IgD-negative memory B cell (primary cell): ENCODE measurements around the gene ABCC2. TPM values are rescaled to one million over a fixed set of nuclear protein-coding genes. Genes with fewer than 3 reads are reported as not detected.
A peak's percentile ranks its signal among the peaks of the same experiment; 100 is the strongest.
"Not testable (repeated sequence)": the region's sequence is repeated elsewhere in the genome, so short reads cannot be mapped to it uniquely, and the experiment has no call there.

Experiments
- H3K27ac Mint-ChIP-seq, 3 donors: one replicate each; pipeline ENCODE4 v1.8.0; 2020 to 2022; ENCODE audit warnings: mild to moderate bottlenecking in 3 of 3, mixed read lengths in 3 of 3, moderate library complexity in 1 of 3
- H3K27me3 Mint-ChIP-seq: one replicate; pipeline ENCODE4 v1.8.0; 2021; ENCODE audit warnings: mixed read lengths
- H3K36me3 Mint-ChIP-seq: one replicate; pipeline ENCODE4 v1.8.0; 2020; ENCODE audit warnings: mild to moderate bottlenecking, mixed read lengths
- H3K4me1 Mint-ChIP-seq, 3 donors: one replicate each; pipeline ENCODE4 v1.8.0; 2020 to 2022; ENCODE audit warnings: mixed read lengths in 3 of 3, mild to moderate bottlenecking in 1 of 3
- H3K4me3 Mint-ChIP-seq, 4 donors: one replicate each; pipeline ENCODE4 v1.8.0; 2020 to 2022; ENCODE audit warnings: mild to moderate bottlenecking in 4 of 4, mixed read lengths in 4 of 4, moderate library complexity in 3 of 4
- H3K9me3 Mint-ChIP-seq, 3 donors: one replicate each; pipeline ENCODE4 v1.8.0; 2020 to 2021; ENCODE audit warnings: mixed read lengths in 3 of 3, mild to moderate bottlenecking in 1 of 3
- polyA plus RNA-seq: library from polyadenylated mRNA; unstranded; fragments of 300-500 nt; fragmentation: Illumina TruSeq; gene quantifications from one replicate; pipeline ENCODE4 v1.2.3, GENCODE V29; 2021

ABCC2 gene
- polyA plus RNA-seq, 1 donor from 2014 or later: 0.33 TPM

DNA sequence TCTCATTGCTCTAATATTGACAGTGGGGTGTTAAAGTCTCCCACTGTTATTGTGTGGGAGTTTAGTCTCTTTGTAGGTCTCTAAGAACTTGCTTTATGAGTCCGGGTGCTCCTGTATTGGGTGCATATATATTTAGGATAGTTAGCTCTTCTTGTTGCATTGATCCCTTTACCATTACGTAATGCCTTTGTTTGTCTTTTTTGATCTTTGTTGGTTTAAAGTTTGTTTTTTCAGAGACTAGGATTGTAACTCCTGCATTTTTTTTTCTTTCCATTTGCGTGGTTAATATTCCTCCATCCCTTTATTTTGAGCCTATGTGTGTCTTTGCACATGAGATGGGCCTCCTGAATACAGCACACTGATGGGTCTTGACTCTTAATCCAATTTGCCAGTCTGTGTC, 84.8 kb downstream of the ABCC2 start:
- peak overlapping the region in 1 of 4 donors; percentile 59 for H3K4me3 Mint-ChIP-seq
- not testable (repeated sequence) for H3K27ac Mint-ChIP-seq, H3K36me3 Mint-ChIP-seq, H3K4me1 Mint-ChIP-seq
- H3K27me3 Mint-ChIP-seq: peaks cover 36% of the 10 kb centered on the region
- peaks cover 0 to 11% (median 9%) of the 10 kb centered on the region in 3 donors for H3K9me3 Mint-ChIP-seq

DNA sequence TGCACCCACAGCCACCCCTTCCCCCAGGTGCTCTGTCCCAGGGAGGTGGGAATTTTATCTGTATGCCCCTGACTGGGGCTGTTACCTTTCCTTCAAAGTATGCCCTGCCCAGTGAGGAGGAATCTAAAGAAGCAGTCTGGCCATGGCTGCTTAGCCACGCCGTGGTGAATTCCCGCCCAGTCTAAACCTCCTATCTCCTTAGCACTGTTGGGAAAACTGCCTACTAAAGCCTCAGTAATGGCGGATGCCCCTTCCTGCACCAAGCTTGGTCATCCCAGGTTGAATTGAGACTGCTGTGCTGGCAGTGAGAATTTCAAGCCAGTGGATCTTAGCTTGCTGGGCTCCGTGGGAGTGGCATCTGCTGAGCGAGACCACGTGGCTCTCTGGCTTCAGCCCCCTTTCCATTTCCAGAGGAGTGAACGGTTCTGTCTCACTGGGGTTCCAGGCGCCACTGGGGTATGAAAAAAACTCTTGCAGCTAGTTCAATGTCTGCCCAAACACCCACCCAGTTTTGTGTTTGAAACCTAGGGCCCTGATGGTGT, 87.2 kb downstream of the ABCC2 start:
- peaks cover 0 to 2% (median 2%) of the 10 kb centered on the region in 3 donors for H3K4me1 Mint-ChIP-seq
- no peak overlapping the region for H3K4me3 Mint-ChIP-seq
- peaks cover 3% of the 10 kb centered on the region for H3K36me3 Mint-ChIP-seq
- H3K27me3 Mint-ChIP-seq: peaks cover 31% of the 10 kb centered on the region
- peaks cover 0 to 11% (median 9%) of the 10 kb centered on the region in 3 donors for H3K9me3 Mint-ChIP-seq
- H3K27ac Mint-ChIP-seq: no peak overlapping the region

DNA sequence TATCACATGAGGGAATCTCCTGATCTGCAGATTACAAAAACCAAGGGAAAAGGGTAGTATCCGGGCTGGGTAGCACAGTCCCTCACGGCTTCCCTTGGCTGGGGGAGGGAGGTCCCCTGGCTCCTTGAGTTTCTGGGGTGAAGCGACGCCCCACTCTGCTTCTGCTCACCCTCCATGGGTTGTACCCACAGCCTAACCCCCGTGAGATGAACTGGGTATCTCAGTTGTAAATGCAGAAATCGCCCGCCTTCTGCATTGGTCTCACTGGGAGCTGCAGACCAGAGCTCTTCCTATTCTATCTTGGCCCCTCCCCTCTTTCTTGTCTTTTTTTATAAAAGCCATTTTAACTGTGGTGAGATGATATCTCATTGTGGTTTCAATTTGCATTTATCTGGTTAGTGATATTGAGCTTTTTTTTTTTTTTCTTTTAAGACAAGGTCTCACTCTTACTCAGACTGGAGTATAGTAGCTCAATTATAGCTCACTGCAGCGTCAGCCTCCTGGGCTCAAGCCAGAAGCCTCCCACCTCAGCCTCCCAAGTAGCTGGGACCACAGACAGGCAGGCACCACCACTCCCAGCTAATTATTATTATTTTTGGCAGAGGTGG, 87.8 kb downstream of the ABCC2 start:
- H3K27ac Mint-ChIP-seq: no peak overlapping the region
- peaks cover 31% of the 10 kb centered on the region for H3K27me3 Mint-ChIP-seq
- H3K4me1 Mint-ChIP-seq: peaks cover 0 to 2% (median 2%) of the 10 kb centered on the region in 3 donors
- H3K9me3 Mint-ChIP-seq: peaks cover 0 to 11% (median 9%) of the 10 kb centered on the region in 3 donors
- peaks cover 4% of the 10 kb centered on the region for H3K36me3 Mint-ChIP-seq
- peak overlapping the region in 1 of 4 donors; percentile 29 for H3K4me3 Mint-ChIP-seq

DNA sequence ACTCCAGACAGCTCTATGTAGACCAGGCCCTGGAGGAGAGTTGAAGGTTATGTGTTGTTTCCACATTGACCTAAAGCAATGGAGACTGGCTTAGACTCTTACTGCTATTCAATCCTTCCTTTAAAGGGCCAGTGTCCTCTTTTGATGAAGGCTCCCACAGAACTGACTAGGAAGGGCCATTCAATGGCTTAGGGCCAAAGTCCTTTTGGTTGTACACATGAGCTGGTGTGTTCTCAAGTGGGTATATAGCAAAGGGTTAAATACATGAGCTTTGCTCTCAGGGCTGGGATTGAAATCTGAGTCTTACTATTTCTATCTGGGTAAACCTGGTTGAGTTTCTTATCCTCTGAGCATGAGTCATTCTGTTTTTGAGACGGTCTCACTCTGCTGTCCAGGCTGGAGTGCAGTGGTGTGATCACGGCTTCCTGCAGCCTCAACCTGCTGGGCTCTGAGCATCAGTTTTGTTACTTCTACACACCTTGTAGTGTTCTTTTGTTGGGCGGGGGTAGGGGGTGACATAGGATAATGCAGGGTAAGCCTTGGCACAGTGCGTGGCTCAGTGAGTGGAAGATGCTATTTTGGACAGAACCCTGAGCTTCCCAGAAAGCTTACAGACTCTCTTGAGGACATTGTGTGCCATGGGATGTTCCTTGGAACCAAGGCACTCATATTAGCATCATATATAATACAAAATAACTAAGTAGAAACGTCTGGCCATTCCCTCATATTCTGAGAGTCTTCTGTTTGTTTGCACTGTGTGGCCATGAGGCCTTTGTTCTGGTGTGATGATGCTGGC, 90.1 kb downstream of the ABCC2 start:
- Mint-ChIP-seq H3K4me3 (no peak overlapping the region), H3K27ac (no peak overlapping the region), H3K27me3 (peaks cover 19% of the 10 kb centered on the region)

DNA sequence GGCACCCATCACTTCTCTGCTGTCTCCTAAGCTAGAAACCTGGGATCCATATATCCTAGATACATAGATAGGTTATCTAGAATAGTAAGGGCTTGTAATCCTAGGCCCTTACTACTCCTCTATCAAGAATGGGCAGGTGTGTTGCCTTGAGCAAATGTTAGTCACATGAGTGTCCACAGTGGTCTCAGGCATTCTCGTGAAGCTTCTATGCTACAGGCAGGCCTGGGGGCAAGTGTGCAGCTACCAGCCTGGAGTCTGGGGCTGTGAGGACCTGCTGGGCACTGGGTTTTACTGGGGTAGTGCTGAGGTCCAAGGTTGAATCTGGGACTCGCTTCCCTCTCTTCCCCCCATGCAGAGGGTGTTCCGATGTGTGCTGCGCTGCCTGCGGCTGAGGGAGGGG, 91.4 kb downstream of the ABCC2 start:
- Mint-ChIP-seq H3K36me3 (peaks cover 13% of the 10 kb centered on the region), H3K9me3 (peaks cover 0 to 2% (median 0%) of the 10 kb centered on the region in 3 donors), H3K27ac (no peak overlapping the region), H3K4me1 (peaks cover 0 to 2% (median 2%) of the 10 kb centered on the region in 3 donors), H3K27me3 (peaks cover 15% of the 10 kb centered on the region), H3K4me3 (no peak overlapping the region)

More for the DNA sequence above, 90.1 kb downstream of the ABCC2 start:
- peaks cover 0 to 7% (median 0%) of the 10 kb centered on the region in 3 donors for H3K9me3 Mint-ChIP-seq
- peaks cover 14% of the 10 kb centered on the region for H3K36me3 Mint-ChIP-seq
- peaks cover 0 to 2% (median 2%) of the 10 kb centered on the region in 3 donors for H3K4me1 Mint-ChIP-seq

DNA sequence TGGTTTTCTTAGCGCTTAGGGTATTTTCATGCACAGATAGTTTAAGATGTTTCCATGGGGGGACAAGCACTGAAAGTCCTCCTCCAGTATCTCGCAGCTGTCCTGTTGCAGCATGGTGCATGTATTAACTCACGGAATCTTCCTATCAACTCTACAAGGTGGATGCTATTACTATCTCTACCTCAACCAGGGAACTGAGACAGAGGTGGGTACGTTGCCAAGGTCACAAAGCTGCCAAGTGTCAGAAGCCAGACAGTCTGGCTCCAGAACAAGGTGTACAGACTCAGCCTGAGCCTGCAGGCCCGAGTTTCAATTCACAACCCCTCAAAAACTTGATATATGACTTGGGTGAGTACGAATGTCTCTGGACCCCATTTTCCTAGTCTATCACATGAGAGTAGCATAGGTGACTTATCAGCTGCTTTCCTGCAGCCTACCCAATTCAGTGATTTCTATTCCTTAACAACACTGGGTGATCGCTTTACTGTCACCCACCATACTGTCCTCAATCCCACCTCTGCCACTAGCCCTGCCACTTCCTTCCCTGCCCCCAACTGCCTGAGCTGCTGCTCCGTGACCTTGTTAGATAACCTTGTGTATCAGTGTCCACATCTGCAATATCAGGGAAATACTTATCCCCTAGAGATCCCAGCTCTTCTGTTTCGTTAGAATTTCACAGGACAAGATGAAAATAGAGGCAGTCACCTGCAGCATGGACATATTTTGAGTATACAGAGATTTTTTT, 92.1 kb downstream of the ABCC2 start:
- no peak overlapping the region for H3K27ac Mint-ChIP-seq
- peaks cover 10% of the 10 kb centered on the region for H3K27me3 Mint-ChIP-seq

DNA sequence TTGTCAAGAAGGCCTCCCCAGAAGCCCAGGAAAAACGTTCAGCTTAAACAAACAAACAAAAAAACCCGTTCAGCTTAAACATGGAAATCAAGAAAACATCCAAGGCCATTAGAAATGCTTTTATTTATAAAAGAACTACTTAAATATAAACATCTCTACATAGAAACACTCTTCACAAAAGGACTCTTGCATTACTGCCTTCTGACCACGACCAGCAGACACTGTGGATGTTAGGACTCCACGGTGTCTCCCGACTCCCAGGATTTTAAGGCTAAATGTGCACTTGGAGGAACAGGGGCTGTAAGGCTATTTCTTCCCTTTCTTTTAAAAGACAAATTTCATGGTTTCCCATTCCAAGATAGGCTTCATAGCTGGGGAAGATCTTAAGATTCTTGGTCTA, 93.0 kb downstream of the ABCC2 start:
- Mint-ChIP-seq H3K27ac (no peak overlapping the region), H3K9me3 (peaks cover 0 to 2% (median 0%) of the 10 kb centered on the region in 3 donors), H3K4me3 (no peak overlapping the region), H3K4me1 (peaks cover 0 to 2% (median 0%) of the 10 kb centered on the region in 3 donors), H3K27me3 (peaks cover 3% of the 10 kb centered on the region), H3K36me3 (peaks cover 22% of the 10 kb centered on the region)

More for the DNA sequence above, 92.1 kb downstream of the ABCC2 start:
- Mint-ChIP-seq H3K9me3 (peaks cover 0 to 2% (median 0%) of the 10 kb centered on the region in 3 donors), H3K4me3 (no peak overlapping the region), H3K36me3 (peaks cover 19% of the 10 kb centered on the region), H3K4me1 (peaks cover 0 to 2% (median 2%) of the 10 kb centered on the region in 3 donors)

DNA sequence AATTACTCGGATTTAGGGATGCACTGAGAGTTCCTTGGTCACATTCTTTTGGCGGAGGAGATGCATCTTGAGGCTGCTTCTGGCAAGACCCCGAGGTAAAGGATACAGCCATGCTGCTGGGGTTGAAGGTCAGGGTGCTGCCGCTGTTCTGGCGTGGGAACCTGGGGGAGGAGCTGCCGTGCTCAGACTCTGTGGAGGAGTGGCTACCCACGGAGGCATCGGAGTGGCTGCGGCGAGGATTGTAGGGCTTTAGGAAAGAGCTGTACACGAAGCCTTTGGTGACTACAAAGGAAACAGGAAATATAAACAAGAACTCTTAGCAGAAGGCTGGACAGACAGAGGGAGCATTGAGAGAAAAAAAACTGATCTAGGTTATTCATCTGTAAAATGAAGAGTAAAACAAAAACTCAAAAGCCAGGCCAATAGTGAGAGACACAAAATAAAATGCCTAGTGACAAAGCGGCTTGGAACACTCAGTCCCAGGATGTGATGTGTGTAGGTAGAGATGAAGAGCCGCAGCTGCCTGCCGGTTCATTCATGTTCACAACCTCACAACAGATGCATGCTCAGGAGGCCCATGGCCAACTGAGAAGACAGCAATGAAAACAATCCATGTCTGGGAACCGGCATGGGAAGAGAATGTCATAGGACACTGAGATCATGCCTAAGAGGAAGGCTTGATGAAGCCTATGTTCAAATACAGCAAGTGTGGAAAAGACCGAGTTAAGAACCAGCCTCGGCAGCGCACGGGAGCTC, 97.8 kb downstream of the ABCC2 start:
- no peak overlapping the region for H3K4me3 Mint-ChIP-seq
- H3K4me1 Mint-ChIP-seq: peaks cover 0 to 2% (median 0%) of the 10 kb centered on the region in 3 donors
- H3K9me3 Mint-ChIP-seq: no peaks in the 10 kb centered on the region
- no peaks in the 10 kb centered on the region for H3K27me3 Mint-ChIP-seq
- peaks cover 26% of the 10 kb centered on the region for H3K36me3 Mint-ChIP-seq
- no peak overlapping the region for H3K27ac Mint-ChIP-seq

DNA sequence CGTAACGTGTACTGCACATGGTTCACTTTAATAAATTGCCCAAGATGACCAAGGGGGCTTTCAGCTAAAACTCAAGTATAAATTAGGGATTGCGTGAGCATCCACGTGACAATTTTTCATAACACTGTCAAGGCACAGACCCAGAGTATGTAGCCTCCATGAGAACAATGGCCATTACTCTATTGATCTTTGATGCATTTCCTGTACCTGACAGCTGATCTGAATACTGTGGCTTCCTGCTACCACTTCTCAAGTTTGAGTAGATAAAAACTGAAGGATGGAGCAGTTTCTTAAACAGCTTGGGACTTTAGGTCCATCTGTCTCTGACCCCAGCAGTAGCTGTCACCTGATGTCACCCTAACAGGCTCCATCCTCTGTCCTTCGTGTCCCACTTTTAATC, 98.9 kb downstream of the ABCC2 start:
- Mint-ChIP-seq H3K4me3 (no peak overlapping the region), H3K27me3 (no peaks in the 10 kb centered on the region), H3K27ac (no peak overlapping the region), H3K4me1 (peaks cover 0 to 2% (median 0%) of the 10 kb centered on the region in 3 donors), H3K36me3 (peaks cover 23% of the 10 kb centered on the region), H3K9me3 (no peaks in the 10 kb centered on the region)

DNA sequence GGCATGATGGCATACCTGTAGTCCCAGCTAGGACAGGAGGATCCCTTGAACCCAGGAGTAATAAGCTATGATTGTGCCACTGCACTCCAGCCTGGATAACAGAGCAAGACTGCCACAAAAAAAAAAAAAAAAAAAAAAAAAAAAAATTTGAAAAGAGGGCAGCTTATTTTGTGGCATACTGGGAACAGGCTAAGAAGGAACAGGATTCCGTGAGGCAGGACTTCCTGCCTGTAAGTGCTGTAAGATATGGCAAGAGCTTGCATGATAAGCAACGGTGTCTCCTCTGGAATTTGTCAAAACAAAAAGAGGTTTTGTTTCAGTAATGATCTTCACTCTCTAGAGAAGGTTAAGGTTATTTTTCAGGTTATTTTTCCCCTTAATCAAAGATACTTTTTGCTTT, 101.1 kb downstream of the ABCC2 start:
- Mint-ChIP-seq H3K27me3 (no peaks in the 10 kb centered on the region), H3K36me3 (peaks cover 21% of the 10 kb centered on the region), H3K4me1 (peaks cover 0 to 2% (median 0%) of the 10 kb centered on the region in 3 donors), H3K4me3 (no peak overlapping the region), H3K27ac (no peak overlapping the region), H3K9me3 (no peaks in the 10 kb centered on the region)

DNA sequence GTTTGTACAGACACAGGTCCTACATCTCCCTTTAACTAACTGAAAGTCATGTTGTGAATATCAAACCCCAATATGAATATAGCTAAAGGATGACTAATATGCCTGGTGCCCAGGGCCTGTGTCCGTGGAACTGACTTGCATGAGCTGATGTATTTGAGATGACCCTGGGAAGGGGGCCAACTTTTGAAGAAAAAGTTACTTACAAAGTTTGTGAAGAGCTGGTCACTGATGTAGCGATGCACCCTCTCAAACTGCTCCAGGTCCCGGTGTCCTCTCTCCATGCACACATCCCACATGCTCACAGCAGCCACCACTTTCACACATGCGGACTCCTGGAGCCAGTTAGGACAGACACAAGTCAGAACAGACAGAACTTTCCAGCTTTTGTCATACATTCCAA, 106.2 kb downstream of the ABCC2 start:
- peaks cover 13% of the 10 kb centered on the region for H3K36me3 Mint-ChIP-seq
- H3K4me1 Mint-ChIP-seq: no peaks in the 10 kb centered on the region
- H3K4me3 Mint-ChIP-seq: no peak overlapping the region
- H3K9me3 Mint-ChIP-seq: no peaks in the 10 kb centered on the region
- no peak overlapping the region for H3K27ac Mint-ChIP-seq
- no peaks in the 10 kb centered on the region for H3K27me3 Mint-ChIP-seq

DNA sequence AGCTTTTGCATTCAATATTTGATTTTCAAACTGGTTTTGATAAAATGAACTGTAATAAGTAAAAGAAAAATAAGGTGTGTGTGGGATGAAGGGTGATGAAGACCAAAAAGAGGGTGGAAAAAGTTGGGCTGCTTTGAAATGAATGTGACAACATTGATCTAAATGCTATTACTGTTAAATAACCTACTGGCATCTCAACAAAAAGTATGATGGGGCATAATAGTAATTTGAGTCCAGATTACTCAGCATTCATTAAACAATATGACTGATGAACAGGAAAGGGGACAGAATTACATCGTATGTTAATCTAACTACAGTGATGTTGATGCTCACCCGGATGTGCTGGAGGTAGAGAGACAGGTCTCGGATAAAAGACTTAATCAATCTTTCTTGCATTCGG, 112.2 kb downstream of the ABCC2 start:
- Mint-ChIP-seq H3K27ac (peak overlapping the region in 1 of 3 donors; percentile 16), H3K4me1 (no peaks in the 10 kb centered on the region), H3K27me3 (no peaks in the 10 kb centered on the region), H3K36me3 (peaks cover 7% of the 10 kb centered on the region), H3K9me3 (no peaks in the 10 kb centered on the region), H3K4me3 (no peak overlapping the region)

DNA sequence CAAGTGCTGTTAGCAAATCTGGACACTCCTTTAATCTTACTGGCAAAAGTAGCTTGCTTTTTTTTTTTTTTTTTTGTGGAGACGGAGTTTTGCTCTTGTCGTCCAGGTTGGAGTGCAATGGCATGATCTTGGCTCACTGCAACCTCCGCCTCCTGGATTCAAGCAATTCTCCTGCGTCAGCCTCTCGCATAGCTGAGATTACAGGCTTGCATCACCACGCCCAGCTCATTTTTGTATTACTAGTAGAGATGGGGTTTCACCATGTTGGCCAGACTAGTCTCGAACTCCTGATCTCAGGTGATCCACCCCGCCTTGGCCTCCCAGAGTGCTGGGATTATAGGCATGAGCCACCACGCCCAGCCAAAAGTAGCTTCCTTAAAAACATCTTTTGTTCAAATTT, 112.6 kb downstream of the ABCC2 start:
- H3K4me1 Mint-ChIP-seq, H3K36me3 Mint-ChIP-seq, H3K4me3 Mint-ChIP-seq, H3K27me3 Mint-ChIP-seq, H3K9me3 Mint-ChIP-seq, H3K27ac Mint-ChIP-seq: not testable (repeated sequence)

DNA sequence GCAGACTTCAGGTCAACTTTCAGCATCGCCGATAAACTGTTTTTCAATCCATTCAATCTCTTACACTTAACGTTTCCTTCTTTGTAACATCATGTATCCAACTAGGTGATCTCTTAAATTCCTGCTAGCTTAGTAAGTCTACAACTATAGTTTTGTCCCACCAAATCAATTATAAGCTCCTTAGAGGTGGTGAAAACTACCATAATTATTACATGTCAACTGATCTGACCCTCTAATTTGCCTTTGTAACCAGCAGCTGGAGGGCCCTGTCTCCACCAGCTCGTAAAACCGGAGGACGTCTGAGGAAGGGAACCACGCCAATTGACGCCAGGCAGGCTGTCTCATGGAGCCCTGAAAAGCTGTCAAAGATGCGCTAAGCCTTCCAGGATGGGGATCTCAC, 113.4 kb downstream of the ABCC2 start:
- H3K36me3 Mint-ChIP-seq: peaks cover 7% of the 10 kb centered on the region
- no peak overlapping the region for H3K4me3 Mint-ChIP-seq
- no peak overlapping the region for H3K27ac Mint-ChIP-seq
- no peaks in the 10 kb centered on the region for H3K4me1 Mint-ChIP-seq
- H3K27me3 Mint-ChIP-seq: no peaks in the 10 kb centered on the region
- no peaks in the 10 kb centered on the region for H3K9me3 Mint-ChIP-seq
